OCI-LY1 (cell line): ENCODE results near the gene PPP1R14B.

Experiments used
- H2AFZ ChIP-seq: fragments of 200-600 bp; sonication (generic), shearing (Covaris generic); 2 replicates; pipeline ENCODE4 v1.6.0; 2014; ENCODE audit warnings: antibody characterized with exemption, mild to moderate bottlenecking, low read length
- H3F3A ChIP-seq: fragments of 200-600 bp; sonication (generic), shearing (Covaris generic); 2 replicates; pipeline ENCODE4 v1.6.0; 2014; ENCODE audit warnings: mild to moderate bottlenecking, antibody characterized with exemption, low read length, moderate library complexity; ENCODE audit not compliant: insufficient read depth
- H3K27ac ChIP-seq: fragments of 200-600 bp; sonication (generic); 2 replicates; pipeline ENCODE4 v1.5.1; 2014; ENCODE audit warnings: low read length, mixed run types, mild to moderate bottlenecking, low read depth; ENCODE audit not compliant: poor library complexity, severe bottlenecking
- H3K27me3 ChIP-seq: fragments of 200-600 bp; sonication (generic); 2 replicates; pipeline ENCODE4 v1.6.0; 2014; ENCODE audit warnings: antibody characterized with exemption, mild to moderate bottlenecking, low read length, moderate library complexity; ENCODE audit not compliant: insufficient read depth
- H3K36me3 ChIP-seq: fragments of 200-600 bp; sonication (generic); 2 replicates; pipeline ENCODE4 v1.6.1; 2014; ENCODE audit warnings: mild to moderate bottlenecking, antibody characterized with exemption, low read length, moderate library complexity, mixed read lengths; ENCODE audit not compliant: insufficient read depth
- H3K4me1 ChIP-seq: fragments of 200-600 bp; sonication (generic); 2 replicates; pipeline ENCODE4 v1.5.1; 2014; ENCODE audit warnings: mild to moderate bottlenecking, low read length, moderate library complexity; ENCODE audit not compliant: insufficient read depth, severe bottlenecking
- H3K4me2 ChIP-seq: fragments of 200-600 bp; sonication (generic), shearing (Covaris generic); 2 replicates; pipeline ENCODE4 v1.6.1; 2014; ENCODE audit warnings: low read length
- H3K4me3 ChIP-seq: fragments of 200-600 bp; sonication (generic); 2 replicates; pipeline ENCODE4 v1.5.1; 2014; ENCODE audit warnings: low read length, low read depth, mild to moderate bottlenecking, mixed read lengths; ENCODE audit not compliant: poor library complexity, severe bottlenecking
- H3K79me2 ChIP-seq: fragments of 200-600 bp; shearing (Covaris generic); 2 replicates; pipeline ENCODE4 v1.6.1; 2016; ENCODE audit warnings: mixed run types, low read length, mixed read lengths; ENCODE audit not compliant: insufficient read depth
- H3K9ac ChIP-seq: fragments of 200-600 bp; sonication (generic), shearing (Covaris generic); 2 replicates; pipeline ENCODE4 v1.6.1; 2014; ENCODE audit warnings: mild to moderate bottlenecking, low read length, mixed read lengths
- H3K9me2 ChIP-seq: fragments of 200-600 bp; sonication (generic), shearing (Covaris generic); 2 replicates; pipeline ENCODE4 v1.6.1; 2014; ENCODE audit warnings: low read depth, mild to moderate bottlenecking, low read length, mixed read lengths
- H3K9me3 ChIP-seq: fragments of 200-600 bp; shearing (Covaris generic); 2 replicates; pipeline ENCODE4 v1.6.1; 2014; ENCODE audit warnings: low read length, mixed read lengths
- H4K20me1 ChIP-seq: fragments of 200-600 bp; sonication (generic), shearing (Covaris generic); 2 replicates; pipeline ENCODE4 v1.6.0; 2016; ENCODE audit warnings: mild to moderate bottlenecking, low read length; ENCODE audit not compliant: insufficient read depth
- CTCF ChIP-seq: fragments of 200-600 bp; sonication (generic), shearing (Covaris generic); IDR thresholded peaks from 2 replicates; pipeline ENCODE4 v1.5.1; 2017; ENCODE audit warnings: mild to moderate bottlenecking, antibody characterized with exemption, low read length, moderate library complexity, mixed read lengths
- EZH2 ChIP-seq: fragments of 200-600 bp; sonication (generic), shearing (Covaris generic); IDR thresholded peaks from 2 replicates; pipeline ENCODE4 v1.8.0; 2017; ENCODE audit warnings: borderline replicate concordance, mixed run types, mild to moderate bottlenecking, antibody characterized with exemption, low read length, moderate library complexity, mixed read lengths

The PPP1R14B gene

DNA sequence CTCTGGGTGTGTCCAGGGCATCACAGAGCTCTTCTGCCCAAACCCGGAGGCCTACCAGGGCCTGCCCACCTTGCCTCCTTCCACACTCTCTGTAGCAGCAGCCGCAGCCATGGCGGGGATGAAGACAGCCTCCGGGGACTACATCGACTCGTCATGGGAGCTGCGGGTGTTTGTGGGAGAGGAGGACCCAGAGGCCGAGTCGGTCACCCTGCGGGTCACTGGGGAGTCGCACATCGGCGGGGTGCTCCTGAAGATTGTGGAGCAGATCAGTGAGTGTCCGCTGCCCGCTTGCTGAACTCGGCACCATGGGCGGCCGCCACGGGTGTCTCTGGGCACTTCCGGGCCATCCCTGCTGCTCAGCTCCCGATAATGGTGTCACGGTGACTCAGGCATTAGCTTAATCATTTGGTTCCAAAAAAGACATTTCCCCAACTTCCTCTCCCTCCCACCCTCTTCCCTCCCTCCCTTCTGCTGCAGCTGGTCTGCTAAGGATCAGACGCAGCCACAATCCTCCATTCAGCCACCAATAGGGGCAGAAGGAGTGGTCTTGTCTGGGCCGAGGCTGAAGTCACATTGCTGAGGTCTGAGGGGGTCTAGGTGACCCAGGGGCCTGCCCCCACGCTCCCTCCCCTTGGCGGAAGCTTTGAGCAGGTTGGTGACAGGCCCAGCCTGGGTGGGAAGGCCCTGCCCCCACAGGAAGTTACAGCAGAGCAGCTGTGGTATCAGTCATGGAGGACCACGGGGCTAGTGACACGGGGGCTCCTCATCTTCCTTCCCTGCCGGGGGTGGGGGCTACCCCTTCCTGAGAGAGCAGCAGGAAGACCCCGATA is 39.3 kb downstream of the PPP1R14B start:
- H3K9ac ChIP-seq, result peak overlapping the region; percentile 80
- H3K4me2 ChIP-seq, result peak overlapping the region; percentile 90
- H3K9me2 ChIP-seq, result no peaks in the 10 kb centered on the region
- H3K4me1 ChIP-seq, result peaks cover 41% of the 10 kb centered on the region
- H3K9me3 ChIP-seq, result no peaks in the 10 kb centered on the region
- H4K20me1 ChIP-seq, result no peaks in the 10 kb centered on the region
- no peak overlapping the region for H2AFZ ChIP-seq
- H3K4me3 ChIP-seq, result peak overlapping the region; percentile 66
- peak overlapping the region; percentile 82 for H3K27ac ChIP-seq
- H3K27me3 ChIP-seq, result no peaks in the 10 kb centered on the region
- H3F3A ChIP-seq, result no peaks in the 10 kb centered on the region
- H3K79me2 ChIP-seq, result no peaks in the 10 kb centered on the region
- H3K36me3 ChIP-seq, result peaks cover 67% of the 10 kb centered on the region
- TF ChIP-seq EZH2, result no peak
- no peak for TF ChIP-seq CTCF

GRCh38 chr11:64206457-64207255 is 40.1 kb downstream of the PPP1R14B start, which contains the start of gene FERMT3:
FERMT3 (plus strand) TSS chr11:64206721; CDS start chr11:64207365, 644 bp downstream.
- H3K4me1 ChIP-seq, result peaks cover 41% of the 10 kb centered on the region
- H3K36me3 ChIP-seq, result peaks cover 67% of the 10 kb centered on the region
- H2AFZ ChIP-seq, result no peak within 1 kb of the TSS
- no peaks in the 10 kb centered on the region for H3K9me3 ChIP-seq
- H3K27ac ChIP-seq, result peak within 1 kb of the TSS; percentile 82
- no peak for TF ChIP-seq CTCF
- TF ChIP-seq EZH2, result no peak
- H3K9me2 ChIP-seq, result no peaks in the 10 kb centered on the region
- no peaks in the 10 kb centered on the region for H3F3A ChIP-seq
- no peaks in the 10 kb centered on the region for H3K27me3 ChIP-seq
- peak within 1 kb of the TSS; percentile 80 for H3K9ac ChIP-seq
- H4K20me1 ChIP-seq, result no peaks in the 10 kb centered on the region
- H3K79me2 ChIP-seq, result no peaks in the 10 kb centered on the region
- peak within 1 kb of the TSS; percentile 66 for H3K4me3 ChIP-seq
- peak within 1 kb of the TSS; percentile 90 for H3K4me2 ChIP-seq

GRCh38 chr11:64204464-64204989 is 42.2 kb downstream of the PPP1R14B start:
- TF ChIP-seq CTCF (peak; percentile 86), EZH2 (no peak)
- Histone ChIP-seq H3K4me3 (no peak overlapping the region), H3K9me3 (no peaks in the 10 kb centered on the region), H3K9ac (no peak overlapping the region), H3K79me2 (no peaks in the 10 kb centered on the region), H2AFZ (no peak overlapping the region), H3K4me2 (no peak overlapping the region), H4K20me1 (no peaks in the 10 kb centered on the region), H3F3A (no peaks in the 10 kb centered on the region), H3K4me1 (peaks cover 41% of the 10 kb centered on the region), H3K27ac (peak overlapping the region; percentile 82), H3K36me3 (peaks cover 73% of the 10 kb centered on the region), H3K9me2 (no peaks in the 10 kb centered on the region), H3K27me3 (no peaks in the 10 kb centered on the region)
